K562 (cell line): ENCODE measurements around the gene MCOLN2. TPM values are rescaled to one million over a fixed set of nuclear protein-coding genes. Genes with fewer than 3 reads are reported as not detected.

ENCODE experiments used
- ATAC-seq: fragments of 200-7000 bp; cut with Tn5 transposase; 3 replicates; pipeline ENCODE4 v1.9.1; 2020; ENCODE audit warnings: moderate library complexity
- BruUV-seq: library from RNA; stranded (reverse); fragments of 400-500 nt; replicated peaks from 2 replicates; lab custom pipeline; 2021; lab: Mats Ljungman, UMichigan
- CTCF ChIA-PET: fragments of 300-600 bp; formaldehyde crosslinking; extraction: SDS; loops from one replicate; lab custom pipeline; 2021; ENCODE audit warnings: low intra/inter-chr PET ratio; lab: Yijun Ruan, JAX
- POLR2A ChIA-PET: fragments of 300-600, 350-650 bp; sonication (Branson Sonifier 250); formaldehyde crosslinking; extraction: SDS; loops from one replicate; lab custom pipeline; 2021; ENCODE audit warnings: antibody characterized with exemption, inconsistent platforms; lab: Yijun Ruan, JAX
- DNase-seq, 4 experiments: peaks; one replicate each; pipeline versions ENCODE4 v3.0.0 to v3.0.0-alpha.2; 2011 to 2018; ENCODE audit warnings: low spot score in 3 of 4, mixed read lengths in 3 of 4; ENCODE audit errors: extremely low read depth in 1 of 4
- FAIRE-seq: peaks from 2 replicates; lab custom pipeline; 2011; peaks lifted over from hg19 to GRCh38; lab: Jason Lieb, UNC
- H2AFZ ChIP-seq: 2 replicates; pipeline ENCODE4 v1.6.0; 2011; ENCODE audit warnings: low read depth, low read length, control low read depth, inconsistent platforms
- H3K27ac ChIP-seq: fragments of 200-600 bp; 3 replicates; pipeline ENCODE4 v1.8.0; 2011; ENCODE audit warnings: low read depth, mild to moderate bottlenecking, control low read depth, inconsistent platforms, low read length, moderate library complexity, mixed read lengths; ENCODE audit errors: extremely low read depth
- H3K27me3 ChIP-seq, 2 experiments: fragments of 300-600 bp in 1 of 2; 2 replicates in 1 of 2; 3 replicates in 1 of 2; pipeline versions ENCODE4 v1.6.0 to v1.8.0; 2011; ENCODE audit warnings: inconsistent platforms in 2 of 2, low read length in 2 of 2, mild to moderate bottlenecking in 1 of 2, mixed read lengths in 1 of 2, moderate library complexity in 1 of 2; ENCODE audit not compliant: control insufficient read depth in 2 of 2, insufficient read depth in 2 of 2
- H3K36me3 ChIP-seq: fragments of 300-600 bp; 3 replicates; pipeline ENCODE4 v1.8.0; 2011; ENCODE audit warnings: mild to moderate bottlenecking, low read length, inconsistent platforms; ENCODE audit not compliant: control insufficient read depth, insufficient read depth
- H3K4me1 ChIP-seq, 2 experiments: fragments of 200-600 bp in 1 of 2; replicated peaks in 1 of 2; 2 replicates in 1 of 2; 3 replicates in 1 of 2; pipeline versions ENCODE4 v1.5.1 to v1.8.0; 2011; ENCODE audit warnings: inconsistent platforms in 2 of 2, low read length in 2 of 2, mild to moderate bottlenecking in 1 of 2, mixed read lengths in 1 of 2, moderate library complexity in 1 of 2; ENCODE audit not compliant: control insufficient read depth in 2 of 2, insufficient read depth in 2 of 2
- H3K4me2 ChIP-seq: 2 replicates; pipeline ENCODE4 v1.6.1; 2011; ENCODE audit warnings: low read length, control low read depth, inconsistent platforms, mixed read lengths; ENCODE audit not compliant: insufficient read depth
- H3K4me3 ChIP-seq: fragments of 200-600 bp; sonication (generic), shearing (Covaris generic); 2 replicates; pipeline ENCODE4 v1.5.1; 2016; ENCODE audit warnings: control low read depth, inconsistent platforms
- H3K79me2 ChIP-seq: fragments of 200-600 bp; 3 replicates; pipeline ENCODE4 v1.8.0; 2011; ENCODE audit warnings: low read length, inconsistent platforms; ENCODE audit not compliant: control insufficient read depth, insufficient read depth
- H3K9ac ChIP-seq, 2 experiments: 2 replicates each; pipeline versions ENCODE4 v1.6.0 to v1.6.1; 2011; ENCODE audit warnings: low read depth in 2 of 2, low read length in 2 of 2, control low read depth in 1 of 2, inconsistent platforms in 1 of 2, mild to moderate bottlenecking in 1 of 2, mixed read lengths in 1 of 2; ENCODE audit not compliant: insufficient read depth in 1 of 2
- H3K9me1 ChIP-seq: one replicate; pipeline ENCODE4 v1.6.0; 2011; ENCODE audit warnings: inconsistent platforms, mild to moderate bottlenecking, low read length, moderate library complexity; ENCODE audit not compliant: control insufficient read depth, insufficient read depth
- H3K9me3 ChIP-seq: replicated peaks from 2 replicates; pipeline ENCODE4 v1.5.1; 2011; ENCODE audit warnings: low read depth, low read length, inconsistent platforms; ENCODE audit not compliant: control insufficient read depth, insufficient read depth
- H4K20me1 ChIP-seq: replicated peaks from 2 replicates; pipeline ENCODE4 v1.6.1; 2011; ENCODE audit warnings: low read length, inconsistent platforms, mixed read lengths; ENCODE audit not compliant: control insufficient read depth, insufficient read depth
- BACH1 ChIP-seq: fragments of 200-800 bp; sonication (Bioruptor generic); IDR thresholded peaks from 2 replicates; pipeline ENCODE4 v1.6.1; 2016; ENCODE audit warnings: missing genetic modification characterization, missing compliant biosample characterization
- CREB1 ChIP-seq, 2 experiments: sonication (generic) in 1 of 2; formaldehyde crosslinking in 1 of 2; IDR thresholded peaks; 2 replicates each; pipeline versions ENCODE4 v1.6.1 to v1.8.0; 2012 to 2022; ENCODE audit warnings: inconsistent platforms in 1 of 2, mild to moderate bottlenecking in 1 of 2, missing genetic modification reagents in 1 of 2, moderate library complexity in 1 of 2
- CSDE1 ChIP-seq, 2 experiments: fragments of 450-650 bp; IDR thresholded peaks; 2 replicates each; pipeline ENCODE4 v1.6.1; 2016; ENCODE audit warnings: mild to moderate bottlenecking in 1 of 2
- HOMEZ ChIP-seq: fragments of 250-450 bp; sonication (Bioruptor Pico); IDR thresholded peaks from 2 replicates; pipeline ENCODE4 v1.4.0; 2020; ENCODE audit warnings: mild to moderate bottlenecking, moderate library complexity
- KAT7 ChIP-seq: sonication (generic); formaldehyde crosslinking; IDR thresholded peaks from 2 replicates; pipeline ENCODE4 v1.8.0; 2022; ENCODE audit warnings: missing genetic modification reagents, mild to moderate bottlenecking, borderline replicate concordance
- NR2F6 ChIP-seq: fragments of 450-650 bp; formaldehyde crosslinking; IDR thresholded peaks from 2 replicates; pipeline ENCODE4 v1.4.0; 2020; ENCODE audit warnings: mild to moderate bottlenecking
- NUFIP1 ChIP-seq: fragments of 450-650 bp; IDR thresholded peaks from 2 replicates; pipeline ENCODE4 v1.6.1; 2018; ENCODE audit not compliant: partially characterized antibody
- POLR3G ChIP-seq: IDR thresholded peaks from 2 replicates; pipeline ENCODE4 v1.6.1; 2011; ENCODE audit not compliant: insufficient read length, insufficient replicate concordance; ENCODE audit errors: extremely low read depth
- RFX1 ChIP-seq: fragments of 450-650 bp; IDR thresholded peaks from 2 replicates; pipeline ENCODE4 v1.6.1; 2016; ENCODE audit warnings: mild to moderate bottlenecking, moderate library complexity
- SMAD1 ChIP-seq: fragments of 150-350 bp; IDR thresholded peaks from 2 replicates; pipeline ENCODE4 v1.6.1; 2014; ENCODE audit warnings: low read length, low read depth; ENCODE audit not compliant: partially characterized antibody
- TFE3 ChIP-seq: fragments of 450-650 bp; formaldehyde crosslinking; IDR thresholded peaks from 2 replicates; pipeline ENCODE4 v1.4.0; 2020; ENCODE audit warnings: mild to moderate bottlenecking, mixed read lengths
- TSC22D4 ChIP-seq: fragments of 450-650 bp; IDR thresholded peaks from 2 replicates; pipeline ENCODE4 v1.6.1; 2016; ENCODE audit warnings: missing genetic modification characterization, missing biosample characterization, control low read depth
- ZNF133 ChIP-seq: fragments of 250-450 bp; sonication (Bioruptor Pico); IDR thresholded peaks from 2 replicates; pipeline ENCODE4 v1.4.0; 2020; ENCODE audit warnings: mild to moderate bottlenecking
- ZNF134 ChIP-seq: fragments of 250-450 bp; sonication (Bioruptor Pico); conservative IDR thresholded peaks from 2 replicates; pipeline ENCODE4 v1.4.0; 2020
- ZNF3 ChIP-seq: fragments of 250-450 bp; sonication (Bioruptor Pico); IDR thresholded peaks from 2 replicates; pipeline ENCODE4 v1.5.0; 2021; ENCODE audit warnings: mild to moderate bottlenecking, moderate library complexity
- ZNF766 ChIP-seq: fragments of 200-800 bp; sonication (Bioruptor generic); conservative IDR thresholded peaks from 2 replicates; pipeline ENCODE4 v1.6.1; 2016; ENCODE audit warnings: missing genetic modification characterization, missing compliant biosample characterization
- WGBS: fragments of 100-300 bp; shearing (Covaris generic); methylation state at CpG from one replicate; pipeline ENCODE4 v1.1.6; 2016; ENCODE audit warnings: low coverage, mixed read lengths; ENCODE audit not compliant: insufficient coverage; ENCODE audit errors: missing lambda C conversion rate; 5-methylcytosine and 5-hydroxymethylcytosine counted together
- in situ Hi-C: fragments of 300-500 bp; cut with MboI; formaldehyde crosslinking; loops from 4 replicates; pipeline ENCODE4 v1.15.0; 2018; ENCODE audit warnings: inconsistent platforms, mixed read lengths
- intact Hi-C: fragments of 100-400 bp; cut with micrococcal nuclease; formaldehyde crosslinking; loops from 2 replicates; pipeline ENCODE4 v1.14.2; 2022
- polyA plus RNA-seq, 8 experiments: library from polyadenylated mRNA; depleted of rRNA in 4 of 8; stranded (reverse) in 5 of 8; unstranded in 3 of 8; fragments of >200 nt; fragmentation: Nextera tagmentation in 2 of 8; fragmentation: Illumina TruSeq in 1 of 8; extraction: Ambion mirVana in 2 of 8; extraction: Trizol in 1 of 8; gene quantifications; 2 replicates each; pipeline versions ENCODE4 v1.2.1 to v1.2.3, GENCODE V29; 2011 to 2014; ENCODE audit warnings: inconsistent platforms in 1 of 8, missing spikeins in 1 of 8
- total RNA-seq, 7 experiments: library from RNA; depleted of rRNA in 6 of 7; stranded (reverse); fragments of >200 nt in 6 of 7; fragmentation: Illumina TruSeq in 2 of 7; extraction: Trizol in 2 of 7; gene quantifications; 2 replicates each; pipeline versions ENCODE4 v1.2.1 to v1.2.3, GENCODE V29; 2011 to 2021; ENCODE audit warnings: low replicate concordance in 1 of 7

The MCOLN2 gene
- total and polyA plus RNA-seq, 9 of the 15 experiments (the other 6 are each of a cell fraction or from before 2014, with no cell fraction given): 0.18 TPM; not detected in 8

- TF ChIP-seq ZNF3 (CRISPR knock-in tag): no peak
- TF ChIP-seq, all 486 proteins: peak for 0
Observed at GRCh38 chr1:84923317-84923716, 73.6 kb downstream of the MCOLN2 start (continued).

- no peak for TF ChIP-seq CREB1 (IDR thresholded peaks at IDR 0.05)
- TF ChIP-seq CREB1 (CRISPR knock-in tag; IDR thresholded peaks at IDR 0.05): no peak
- no peak for TF ChIP-seq POLR3G
- TF ChIP-seq CSDE1 (IDR thresholded peaks at IDR 0.05): no peak
- TF ChIP-seq KAT7 (CRISPR knock-in tag): no peak
- TF ChIP-seq TSC22D4 (tag): no peak
- TF ChIP-seq NR2F6 (CRISPR knock-in tag): no peak
- no peak for TF ChIP-seq TFE3
- TF ChIP-seq ZNF134 (CRISPR knock-in tag): no peak
- TF ChIP-seq SMAD1: no peak
- no peak for TF ChIP-seq ZNF766 (CRISPR knock-in tag)
- TF ChIP-seq ZNF133 (CRISPR knock-in tag): no peak
- TF ChIP-seq RFX1: no peak
- no peak for TF ChIP-seq NUFIP1
- TF ChIP-seq BACH1 (tag): no peak
- no peak for TF ChIP-seq HOMEZ (CRISPR knock-in tag)
- TF ChIP-seq, all 486 proteins: peak for 0
- WGBS: 0% methylated on average over 1 of the region's 1 CpG
- H2AFZ ChIP-seq: no peak overlapping the region
- in situ Hi-C loops: no loop called here
- ChIA-PET POLR2A (interaction anchor here (0.6 kb wide), 1 partner anchor 49 kb away, joined by 4 read pairs; no protein-coding TSS in a partner anchor), CTCF (no interaction called here)
- H3K4me2 ChIP-seq: no peak overlapping the region
- no peaks in the 10 kb centered on the region for H3K79me2 ChIP-seq
- no peaks in the 10 kb centered on the region for H3K9me1 ChIP-seq
- no peak overlapping the region for H3K4me3 ChIP-seq
- BruUV-seq: no TSS peak
- FAIRE-seq (no peak), DNase-seq (no peak), ATAC-seq (no peak)
- no peak overlapping the region for H3K27ac ChIP-seq
- intact Hi-C loops: no loop called here
- no peaks in the 10 kb centered on the region for H3K36me3 ChIP-seq
- H3K27me3 ChIP-seq: no peaks in the 10 kb centered on the region
- H3K9ac ChIP-seq: no peak overlapping the region
- no peaks in the 10 kb centered on the region for H3K9me3 ChIP-seq
- H3K4me1 ChIP-seq: no peaks in the 10 kb centered on the region
- H4K20me1 ChIP-seq: no peaks in the 10 kb centered on the region
Observed at GRCh38 chr1:84920159-84920558, 76.8 kb downstream of the MCOLN2 start.
